Memory B cell (primary cell): ENCODE results near the gene SRGAP2C.
"Not testable (repeated sequence)": the region's sequence is repeated elsewhere in the genome, so short reads cannot be mapped to it uniquely, and the experiment has no call there.

Source experiments
- ATAC-seq: fragments of 150-1000 bp; cut with Tn5 transposase; 2 replicates; pipeline ENCODE4 v1.10.0; 2021; ENCODE audit warnings: low read depth, mild to moderate bottlenecking, moderate library complexity
- DNase-seq, 2 donors: peaks; one replicate each; pipeline ENCODE4 v3.0.0; 2022; ENCODE audit warnings: low spot score in 2 of 2
- H3K27ac Mint-ChIP-seq: one replicate; pipeline ENCODE4 v1.8.0; 2022; ENCODE audit warnings: mild to moderate bottlenecking, moderate library complexity, mixed read lengths
- H3K27me3 Mint-ChIP-seq: one replicate; pipeline ENCODE4 v1.8.0; 2022; ENCODE audit warnings: mixed read lengths
- H3K36me3 Mint-ChIP-seq: one replicate; pipeline ENCODE4 v1.8.0; 2022; ENCODE audit warnings: mild to moderate bottlenecking, mixed read lengths
- H3K4me1 Mint-ChIP-seq: one replicate; pipeline ENCODE4 v1.8.0; 2022; ENCODE audit warnings: mixed read lengths
- H3K4me3 Mint-ChIP-seq: one replicate; pipeline ENCODE4 v1.8.0; 2022; ENCODE audit warnings: mild to moderate bottlenecking, moderate library complexity, mixed read lengths
- H3K9me3 Mint-ChIP-seq: one replicate; pipeline ENCODE4 v1.8.0; 2022; ENCODE audit warnings: mixed read lengths

SRGAP2C gene

GRCh38 chr1:121366171-121366570, 181.4 kb downstream of the SRGAP2C start:
- not testable (repeated sequence) for H3K4me3 Mint-ChIP-seq, H3K27ac Mint-ChIP-seq, H3K9me3 Mint-ChIP-seq, DNase-seq, ATAC-seq, H3K36me3 Mint-ChIP-seq, H3K4me1 Mint-ChIP-seq, H3K27me3 Mint-ChIP-seq

GRCh38 chr1:121368910-121369309, 184.1 kb downstream of the SRGAP2C start:
- H3K9me3 Mint-ChIP-seq, DNase-seq, H3K36me3 Mint-ChIP-seq, H3K27ac Mint-ChIP-seq, H3K27me3 Mint-ChIP-seq, ATAC-seq, H3K4me3 Mint-ChIP-seq, H3K4me1 Mint-ChIP-seq: not testable (repeated sequence)

GRCh38 chr1:121369959-121370358, 185.2 kb downstream of the SRGAP2C start:
- not testable (repeated sequence) for ATAC-seq, H3K9me3 Mint-ChIP-seq, H3K27ac Mint-ChIP-seq, H3K4me3 Mint-ChIP-seq, H3K36me3 Mint-ChIP-seq, H3K4me1 Mint-ChIP-seq, DNase-seq, H3K27me3 Mint-ChIP-seq

GRCh38 chr1:121374851-121375367, 190.1 kb downstream of the SRGAP2C start:
- H3K36me3 Mint-ChIP-seq, H3K27me3 Mint-ChIP-seq, H3K27ac Mint-ChIP-seq, H3K9me3 Mint-ChIP-seq, H3K4me1 Mint-ChIP-seq, H3K4me3 Mint-ChIP-seq, ATAC-seq, DNase-seq: not testable (repeated sequence)

GRCh38 chr1:121376986-121377385, 192.2 kb downstream of the SRGAP2C start:
- ATAC-seq, H3K27ac Mint-ChIP-seq, H3K4me1 Mint-ChIP-seq, H3K27me3 Mint-ChIP-seq, H3K9me3 Mint-ChIP-seq, H3K36me3 Mint-ChIP-seq, H3K4me3 Mint-ChIP-seq, DNase-seq: not testable (repeated sequence)

- not testable (repeated sequence) for H3K9me3 Mint-ChIP-seq, DNase-seq, H3K27ac Mint-ChIP-seq, H3K36me3 Mint-ChIP-seq, H3K27me3 Mint-ChIP-seq, ATAC-seq, H3K4me1 Mint-ChIP-seq, H3K4me3 Mint-ChIP-seq
These were observed 194.0 kb downstream of the SRGAP2C start for GRCh38 chr1:121378757-121379156.

- H3K36me3 Mint-ChIP-seq, H3K27ac Mint-ChIP-seq, H3K4me3 Mint-ChIP-seq, DNase-seq, H3K4me1 Mint-ChIP-seq, H3K27me3 Mint-ChIP-seq, ATAC-seq, H3K9me3 Mint-ChIP-seq: not testable (repeated sequence)
These were observed 200.0 kb downstream of the SRGAP2C start for GRCh38 chr1:121384754-121385153.

GRCh38 chr1:121385162-121385561, 200.4 kb downstream of the SRGAP2C start:
- H3K9me3 Mint-ChIP-seq, DNase-seq, H3K36me3 Mint-ChIP-seq, H3K27ac Mint-ChIP-seq, H3K4me3 Mint-ChIP-seq, ATAC-seq, H3K27me3 Mint-ChIP-seq, H3K4me1 Mint-ChIP-seq: not testable (repeated sequence)

GRCh38 chr1:121385563-121386288, 201.0 kb downstream of the SRGAP2C start:
- not testable (repeated sequence) for DNase-seq, H3K27ac Mint-ChIP-seq, H3K4me1 Mint-ChIP-seq, H3K4me3 Mint-ChIP-seq, ATAC-seq, H3K27me3 Mint-ChIP-seq, H3K9me3 Mint-ChIP-seq, H3K36me3 Mint-ChIP-seq

GRCh38 chr1:121386319-121386948, 201.7 kb downstream of the SRGAP2C start:
- not testable (repeated sequence) for H3K4me3 Mint-ChIP-seq, ATAC-seq, H3K27me3 Mint-ChIP-seq, H3K9me3 Mint-ChIP-seq, H3K27ac Mint-ChIP-seq, H3K36me3 Mint-ChIP-seq, DNase-seq, H3K4me1 Mint-ChIP-seq

GRCh38 chr1:121389895-121390560, 205.3 kb downstream of the SRGAP2C start:
- not testable (repeated sequence) for H3K4me3 Mint-ChIP-seq, H3K9me3 Mint-ChIP-seq, DNase-seq, ATAC-seq, H3K4me1 Mint-ChIP-seq, H3K27ac Mint-ChIP-seq, H3K27me3 Mint-ChIP-seq, H3K36me3 Mint-ChIP-seq

- not testable (repeated sequence) for H3K27me3 Mint-ChIP-seq, H3K4me3 Mint-ChIP-seq, ATAC-seq, DNase-seq, H3K36me3 Mint-ChIP-seq, H3K9me3 Mint-ChIP-seq, H3K4me1 Mint-ChIP-seq, H3K27ac Mint-ChIP-seq
These were observed 207.4 kb downstream of the SRGAP2C start for GRCh38 chr1:121392130-121392529.

GRCh38 chr1:121395718-121396201, 211.0 kb downstream of the SRGAP2C start:
- not testable (repeated sequence) for H3K27me3 Mint-ChIP-seq, H3K27ac Mint-ChIP-seq, ATAC-seq, DNase-seq, H3K9me3 Mint-ChIP-seq
- peaks cover 11% of the 10 kb centered on the region for H3K4me1 Mint-ChIP-seq
- H3K4me3 Mint-ChIP-seq: peak overlapping the region; percentile 74
- H3K36me3 Mint-ChIP-seq: peaks cover 11% of the 10 kb centered on the region
